ENCODE measurements around the gene RFT1.
"Not testable (repeated sequence)": the region's sequence is repeated elsewhere in the genome, so short reads cannot be mapped to it uniquely, and the experiment has no call there.

Gene RFT1

GRCh38 chr3:53065841-53066480 lies 64.3 kb downstream of the RFT1 start:
- no peak for DNase-seq (ENCODE audit: low read depth)

GRCh38 chr3:53062905-53063304 lies 67.3 kb downstream of the RFT1 start:
- no peak for DNase-seq (ENCODE audit: low read depth)

GRCh38 chr3:53056442-53056841 lies 73.8 kb downstream of the RFT1 start:
- DNase-seq (ENCODE audit: low read depth): no peak

GRCh38 chr3:53054233-53054632 lies 76.0 kb downstream of the RFT1 start:
- DNase-seq (ENCODE audit: low read depth): not testable (repeated sequence)

- DNase-seq (ENCODE audit: low read depth): no peak
Observed at GRCh38 chr3:53051929-53052328, 78.3 kb downstream of the RFT1 start.

GRCh38 chr3:53049987-53050386 lies 80.2 kb downstream of the RFT1 start:
- DNase-seq (ENCODE audit: low read depth): no peak

GRCh38 chr3:53046171-53047170 lies 83.8 kb downstream of the RFT1 start:
- no peak for DNase-seq (ENCODE audit: low read depth)

- DNase-seq (ENCODE audit: low read depth): no peak
Observed at GRCh38 chr3:53045518-53046170, 84.6 kb downstream of the RFT1 start, which contains the start of gene SFMBT1. Gene SFMBT1 (minus strand): TSS chr3:53046073. CDS start chr3:52969128, 76,945 bp downstream.

GRCh38 chr3:53044711-53045517 lies 85.3 kb downstream of the RFT1 start:
- no peak for DNase-seq (ENCODE audit: low read depth)

- no peak for DNase-seq (ENCODE audit: low read depth)
Observed at GRCh38 chr3:53044371-53044710, 85.9 kb downstream of the RFT1 start.

- no peak for DNase-seq (ENCODE audit: low read depth)
Observed at GRCh38 chr3:53043738-53044137, 86.5 kb downstream of the RFT1 start.

GRCh38 chr3:53042651-53043050 lies 87.6 kb downstream of the RFT1 start:
- DNase-seq (ENCODE audit: low read depth): no peak

GRCh38 chr3:53040351-53040820 lies 89.8 kb downstream of the RFT1 start:
- peak; percentile 36 for DNase-seq (ENCODE audit: low read depth)

- no peak for DNase-seq (ENCODE audit: low read depth)
Observed at GRCh38 chr3:53039376-53039752, 90.9 kb downstream of the RFT1 start.

GRCh38 chr3:53038679-53039375 lies 91.4 kb downstream of the RFT1 start:
- DNase-seq (ENCODE audit: low read depth): no peak

Measured in GM04504 (cell line).